AG09319 (cell line): ENCODE data around the gene RAVER1.

ENCODE experiments used
- DNase-seq: peaks from one replicate; pipeline ENCODE4 v3.0.0-alpha.2; 2010; ENCODE audit warnings: low read depth; ENCODE audit errors: extremely low read depth
- TF ChIP-seq, protein P1 (sequence below): IDR thresholded peaks from 2 replicates; pipeline ENCODE4 v1.5.1; 2011; ENCODE audit warnings: low read depth, mild to moderate bottlenecking, inconsistent platforms, low read length, moderate library complexity

RAVER1 gene

DNA sequence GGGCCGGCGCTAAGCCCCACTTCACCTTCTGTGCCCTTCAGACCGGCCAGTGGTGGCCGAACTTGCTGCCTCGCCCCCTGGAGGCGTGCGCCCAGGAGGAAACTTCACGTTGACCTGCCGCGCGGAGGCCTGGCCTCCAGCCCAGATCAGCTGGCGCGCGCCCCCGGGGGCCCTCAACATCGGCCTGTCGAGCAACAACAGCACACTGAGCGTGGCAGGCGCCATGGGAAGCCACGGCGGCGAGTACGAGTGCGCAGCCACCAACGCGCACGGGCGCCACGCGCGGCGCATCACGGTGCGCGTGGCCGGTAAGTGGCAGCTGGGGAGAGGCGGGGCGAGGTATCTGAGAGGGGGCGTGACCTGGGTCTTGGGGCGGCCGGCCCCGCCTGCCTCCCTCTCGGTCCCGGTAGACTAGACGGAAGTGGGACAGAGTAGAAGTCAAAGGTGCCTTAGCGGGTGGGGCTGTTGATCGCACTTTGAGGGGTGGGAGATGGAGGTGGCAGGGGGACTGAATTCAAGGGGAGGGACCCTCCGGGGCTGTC is 38.0 kb downstream of the RAVER1 start:
- TF ChIP-seq, protein P1, sequence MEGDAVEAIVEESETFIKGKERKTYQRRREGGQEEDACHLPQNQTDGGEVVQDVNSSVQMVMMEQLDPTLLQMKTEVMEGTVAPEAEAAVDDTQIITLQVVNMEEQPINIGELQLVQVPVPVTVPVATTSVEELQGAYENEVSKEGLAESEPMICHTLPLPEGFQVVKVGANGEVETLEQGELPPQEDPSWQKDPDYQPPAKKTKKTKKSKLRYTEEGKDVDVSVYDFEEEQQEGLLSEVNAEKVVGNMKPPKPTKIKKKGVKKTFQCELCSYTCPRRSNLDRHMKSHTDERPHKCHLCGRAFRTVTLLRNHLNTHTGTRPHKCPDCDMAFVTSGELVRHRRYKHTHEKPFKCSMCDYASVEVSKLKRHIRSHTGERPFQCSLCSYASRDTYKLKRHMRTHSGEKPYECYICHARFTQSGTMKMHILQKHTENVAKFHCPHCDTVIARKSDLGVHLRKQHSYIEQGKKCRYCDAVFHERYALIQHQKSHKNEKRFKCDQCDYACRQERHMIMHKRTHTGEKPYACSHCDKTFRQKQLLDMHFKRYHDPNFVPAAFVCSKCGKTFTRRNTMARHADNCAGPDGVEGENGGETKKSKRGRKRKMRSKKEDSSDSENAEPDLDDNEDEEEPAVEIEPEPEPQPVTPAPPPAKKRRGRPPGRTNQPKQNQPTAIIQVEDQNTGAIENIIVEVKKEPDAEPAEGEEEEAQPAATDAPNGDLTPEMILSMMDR: no peak; the same call in none of the 2 replicates
- DNase-seq: no peak

DNA sequence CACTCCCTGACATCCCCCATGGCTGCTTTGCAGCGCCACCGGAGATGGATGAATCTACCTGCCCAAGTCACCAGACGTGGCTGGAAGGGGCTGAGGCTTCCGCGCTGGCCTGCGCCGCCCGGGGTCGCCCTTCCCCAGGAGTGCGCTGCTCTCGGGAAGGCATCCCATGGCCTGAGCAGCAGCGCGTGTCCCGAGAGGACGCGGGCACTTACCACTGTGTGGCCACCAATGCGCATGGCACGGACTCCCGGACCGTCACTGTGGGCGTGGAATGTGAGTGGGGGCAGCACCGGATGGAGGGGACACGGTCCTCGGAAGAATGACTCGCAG is 39.0 kb downstream of the RAVER1 start:
- no peak for DNase-seq
- TF ChIP-seq, protein P1: no peak

- no peak for DNase-seq
- TF ChIP-seq, protein P1: no peak
These were observed 39.5 kb downstream of the RAVER1 start for GRCh38 chr19:10293637-10294367.

- no peak for DNase-seq
- TF ChIP-seq, protein P1: no peak
These were observed 40.3 kb downstream of the RAVER1 start for GRCh38 chr19:10292789-10293636.

DNA sequence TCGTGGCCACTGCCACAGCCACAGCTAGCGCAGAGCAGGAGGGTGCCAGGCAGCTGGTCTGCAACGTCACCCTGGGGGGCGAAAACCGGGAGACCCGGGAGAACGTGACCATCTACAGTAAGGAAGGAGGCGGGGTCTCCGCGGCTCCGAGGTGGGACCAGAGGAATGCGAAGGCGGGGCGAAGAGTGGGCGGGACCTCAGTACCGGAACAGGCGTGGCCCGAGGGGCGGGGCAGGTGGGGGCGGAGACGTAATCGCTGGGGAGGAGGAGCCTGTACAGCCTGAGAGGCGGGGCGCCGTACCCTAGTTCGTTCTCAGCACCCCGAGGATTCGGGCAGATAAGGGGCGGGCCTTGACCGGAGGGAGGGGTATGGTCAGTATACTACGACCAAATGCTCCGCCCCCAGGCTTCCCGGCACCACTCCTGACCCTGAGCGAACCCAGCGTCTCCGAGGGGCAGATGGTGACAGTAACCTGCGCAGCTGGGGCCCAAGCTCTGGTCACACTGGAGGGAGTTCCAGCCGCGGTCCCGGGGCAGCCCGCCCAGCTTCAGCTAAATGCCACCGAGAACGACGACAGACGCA is 41.0 kb downstream of the RAVER1 start:
- DNase-seq: no peak

DNA sequence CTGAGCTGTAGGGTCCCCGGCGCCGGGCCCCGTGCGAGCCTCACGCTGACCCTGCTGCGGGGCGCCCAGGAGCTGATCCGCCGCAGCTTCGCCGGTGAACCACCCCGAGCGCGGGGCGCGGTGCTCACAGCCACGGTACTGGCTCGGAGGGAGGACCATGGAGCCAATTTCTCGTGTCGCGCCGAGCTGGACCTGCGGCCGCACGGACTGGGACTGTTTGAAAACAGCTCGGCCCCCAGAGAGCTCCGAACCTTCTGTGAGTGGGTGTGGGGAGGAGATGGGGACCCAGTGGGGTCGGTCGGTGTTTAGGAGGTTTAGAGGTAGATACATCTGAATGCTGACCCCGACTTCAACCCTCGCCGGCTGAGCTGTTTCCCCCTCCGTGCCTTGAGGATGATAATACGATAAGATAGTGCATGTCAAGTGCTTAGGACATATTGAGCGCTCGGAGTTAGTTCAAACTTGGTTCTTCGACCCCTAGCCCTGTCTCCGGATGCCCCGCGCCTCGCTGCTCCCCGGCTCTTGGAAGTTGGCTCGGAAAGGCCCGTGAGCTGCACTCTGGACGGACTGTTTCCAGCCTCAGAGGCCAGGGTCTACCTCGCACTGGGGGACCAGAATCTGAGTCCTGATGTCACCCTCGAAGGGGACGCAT is 41.6 kb downstream of the RAVER1 start:
- TF ChIP-seq, protein P1: no peak
- DNase-seq: no peak

More for the DNA sequence above, 41.0 kb downstream of the RAVER1 start:
- TF ChIP-seq, protein P1: no peak
